Eye (tissue), 1 donor: ENCODE measurements around the gene GPR107.
A peak's percentile ranks its signal among the peaks of the same experiment; 100 is the strongest.

Experiments used
- DNase-seq: peaks from one replicate; pipeline ENCODE4 v3.0.0-alpha.2; 2015

The GPR107 gene

GRCh38 chr9:130028493-130029222 lies 25.0 kb upstream of the GPR107 start:
- DNase-seq = no peak

- DNase-seq = no peak
Observed at GRCh38 chr9:130029223-130029973, 24.3 kb upstream of the GPR107 start.

GRCh38 chr9:130030651-130031127 lies 23.0 kb upstream of the GPR107 start:
- no peak for DNase-seq

- DNase-seq = no peak
Observed at GRCh38 chr9:130034570-130034969, 19.1 kb upstream of the GPR107 start.

- no peak for DNase-seq
Observed at GRCh38 chr9:130036099-130036498, 17.6 kb upstream of the GPR107 start.

GRCh38 chr9:130039528-130040147 lies 14.1 kb upstream of the GPR107 start:
- DNase-seq = peak; percentile 22

- no peak for DNase-seq
Observed at GRCh38 chr9:130040984-130041647, 12.6 kb upstream of the GPR107 start.

- DNase-seq = peak; percentile 72
Observed at GRCh38 chr9:130041648-130042405, 11.9 kb upstream of the GPR107 start.

- DNase-seq = no peak
Observed at GRCh38 chr9:130042406-130042884, 11.3 kb upstream of the GPR107 start.

GRCh38 chr9:130042885-130043653 lies 10.6 kb upstream of the GPR107 start, which contains the start of gene FNBP1:
TSS of gene FNBP1 (minus strand) at chr9:130043189. CDS start at chr9:130042975, 214 bp downstream.
- DNase-seq = peak; percentile 93

- DNase-seq = no peak
Observed at GRCh38 chr9:130043654-130044623, 9.8 kb upstream of the GPR107 start.

GRCh38 chr9:130045725-130046450 lies 7.8 kb upstream of the GPR107 start:
- no peak for DNase-seq

GRCh38 chr9:130049431-130050210 lies 4.1 kb upstream of the GPR107 start:
- no peak for DNase-seq

GRCh38 chr9:130050462-130050861 lies 3.2 kb upstream of the GPR107 start:
- DNase-seq = no peak

- DNase-seq = no peak
Observed at GRCh38 chr9:130051855-130052254, 1.9 kb upstream of the GPR107 start.

GRCh38 chr9:130053109-130053503 lies 600 bp upstream of the GPR107 start:
- no peak for DNase-seq

GRCh38 chr9:130054325-130054786 lies 650 bp downstream of the GPR107 start:
- DNase-seq = no peak

- DNase-seq = no peak
Observed at GRCh38 chr9:130054820-130055219, 1.1 kb downstream of the GPR107 start.
